Stimulated activated CD4-positive, alpha-beta T cell treated with anti-CD3 and anti-CD28 coated beads, Interleukin-4, amount 100 ng/mL, for 48 hours (primary cell): ENCODE data around the gene SORBS1.
A peak's percentile ranks its signal among the peaks of the same experiment; 100 is the strongest.

ENCODE experiments used
- DNase-seq, 2 donors: peaks; one replicate each; pipeline ENCODE4 v3.0.0-alpha.2; 2020; ENCODE audit warnings: low read depth in 2 of 2

SORBS1 gene

DNA sequence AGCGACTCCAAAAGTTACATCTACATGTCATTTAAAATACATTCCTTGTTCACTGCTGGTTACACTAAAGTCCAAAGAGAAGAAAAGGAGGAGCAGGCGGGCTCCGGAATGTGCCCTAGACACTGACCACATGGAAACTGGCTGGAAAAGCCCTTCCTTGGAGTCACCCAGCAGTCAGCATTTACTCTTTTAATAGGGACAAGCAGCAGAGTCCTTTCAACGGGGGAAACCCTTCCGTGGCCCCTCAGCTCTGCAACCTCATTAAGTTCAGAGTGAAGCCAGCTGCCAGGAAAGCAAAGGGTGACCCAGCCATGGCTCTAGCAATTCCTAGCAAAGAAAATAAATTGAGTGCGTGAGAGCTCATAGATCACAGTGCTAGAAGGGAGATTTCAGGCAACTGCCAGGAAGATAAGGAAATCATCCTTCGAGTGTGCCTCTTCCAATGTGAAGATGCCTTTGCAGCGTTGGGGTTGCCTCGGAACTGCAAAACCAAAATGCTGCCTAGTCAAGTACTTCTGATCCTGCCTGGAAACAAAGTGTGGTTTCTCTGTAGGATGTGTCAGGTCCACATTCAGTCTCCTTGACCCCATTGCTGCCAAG, 101.6 kb downstream of the SORBS1 start:
- DNase-seq = no peak

GRCh38 chr10:95458871-95459270, 102.3 kb downstream of the SORBS1 start:
- no peak for DNase-seq

GRCh38 chr10:95458014-95458413, 103.2 kb downstream of the SORBS1 start:
- no peak for DNase-seq

DNA sequence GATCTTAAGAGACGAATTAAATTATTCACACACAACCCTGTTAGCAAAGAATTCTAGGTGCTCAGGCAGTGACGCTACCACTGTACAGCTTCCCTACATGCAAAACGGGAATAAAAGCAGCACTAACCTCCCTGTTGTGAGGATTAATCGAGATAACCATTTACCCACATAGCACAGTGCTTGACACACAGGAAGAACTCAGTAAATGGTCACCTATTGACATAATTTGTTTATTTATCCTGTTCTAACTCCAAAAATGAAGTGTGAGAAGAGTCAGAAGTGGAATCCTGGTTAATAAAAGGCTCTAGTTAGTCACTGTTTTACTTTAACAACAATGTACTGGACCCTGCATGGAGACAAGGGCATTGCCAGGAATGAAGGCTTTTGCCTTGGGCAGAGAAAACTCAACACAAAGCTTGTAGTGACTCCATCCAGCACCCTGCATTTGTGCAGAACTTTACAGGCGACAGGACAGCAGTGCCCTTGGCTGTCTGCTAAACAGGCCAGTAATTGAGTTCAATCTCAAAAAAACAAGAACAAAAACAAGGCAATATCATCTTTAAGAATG, 103.8 kb downstream of the SORBS1 start:
- DNase-seq = no peak

DNA sequence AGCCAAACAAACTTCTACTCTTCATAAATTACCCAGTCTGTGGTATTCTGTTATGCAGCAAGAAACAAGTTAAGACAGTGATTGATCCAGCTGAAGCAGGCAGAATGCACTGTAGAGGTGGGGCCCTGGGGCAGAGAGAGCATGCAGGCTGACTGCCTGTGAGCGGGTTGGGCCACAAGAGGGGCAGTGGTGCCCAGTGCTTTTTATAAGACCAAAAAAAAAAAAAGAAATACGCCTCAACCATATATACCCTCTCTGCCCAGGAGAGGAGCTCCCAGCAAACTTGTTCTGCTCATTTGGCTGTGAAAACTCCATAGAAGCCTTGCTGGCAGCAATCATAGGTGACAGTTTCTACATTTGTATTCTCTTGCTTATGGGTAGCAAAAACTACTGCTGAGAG, 104.7 kb downstream of the SORBS1 start:
- no peak for DNase-seq

- no peak for DNase-seq
These were observed 106.2 kb downstream of the SORBS1 start for GRCh38 chr10:95454940-95455339.

GRCh38 chr10:95454356-95454755, 106.8 kb downstream of the SORBS1 start:
- no peak for DNase-seq

DNA sequence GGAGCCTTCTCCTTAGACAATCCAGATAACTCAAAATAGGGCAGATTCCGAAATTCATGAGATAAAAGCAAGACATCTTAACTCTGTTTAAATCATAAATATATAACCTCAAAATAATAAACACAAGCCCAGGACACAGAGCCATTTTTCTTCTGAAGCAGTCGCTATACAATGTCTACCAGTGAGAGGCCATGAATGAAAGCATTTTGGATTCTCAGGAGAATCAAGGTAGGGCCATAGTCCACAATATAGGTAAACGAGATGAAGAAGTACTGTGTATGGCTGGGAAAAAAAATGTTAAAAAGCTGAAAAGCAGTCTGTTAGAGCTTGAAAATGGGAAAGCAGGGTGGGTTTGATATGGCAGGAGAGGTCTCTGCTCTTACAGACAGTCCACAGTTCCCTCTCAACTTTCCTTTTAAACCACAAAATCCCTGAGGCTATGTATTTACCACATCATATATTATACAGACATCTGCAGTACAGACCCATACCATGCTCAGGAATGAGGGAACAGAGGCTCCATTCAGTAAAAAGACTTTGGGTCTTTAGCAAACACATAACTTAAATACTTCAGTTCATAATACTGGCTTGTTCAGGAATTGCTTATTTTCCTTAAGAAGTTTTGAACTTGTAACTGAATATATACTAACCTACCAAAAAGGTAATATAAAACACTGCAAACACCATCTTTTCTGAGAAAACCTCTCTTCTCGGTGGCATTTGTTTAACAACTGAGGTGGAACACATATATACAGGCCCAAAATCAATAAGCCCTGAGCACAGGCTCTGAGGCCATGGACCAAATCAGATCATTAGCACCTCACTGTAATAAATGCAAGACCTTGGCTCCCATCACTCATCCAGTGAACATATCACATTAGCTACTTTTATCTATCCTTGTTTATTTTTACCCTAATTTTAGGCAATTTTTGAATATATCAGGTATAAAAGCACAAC, 109.3 kb downstream of the SORBS1 start:
- no peak for DNase-seq

DNA sequence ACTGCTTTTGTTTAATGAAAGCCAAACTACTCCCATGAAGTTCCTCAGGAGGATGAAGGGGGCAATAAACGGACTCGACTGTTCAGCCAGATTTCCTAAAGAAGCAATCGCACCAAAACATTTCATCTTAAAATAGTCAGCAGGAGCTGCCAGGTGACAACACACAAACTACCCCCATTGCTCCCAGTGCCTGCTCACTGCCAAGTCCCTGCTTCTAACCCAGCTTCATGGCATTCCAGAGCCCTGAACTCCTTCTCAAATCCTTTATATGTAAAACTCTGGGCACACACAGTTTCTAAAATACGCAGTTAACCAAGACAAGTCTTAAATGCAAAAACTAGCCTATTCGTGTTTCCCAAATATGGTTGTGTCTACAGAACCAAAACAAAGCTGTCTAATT, 110.0 kb downstream of the SORBS1 start:
- no peak for DNase-seq

- DNase-seq = no peak
These were observed 111.0 kb downstream of the SORBS1 start for GRCh38 chr10:95450188-95450587.

- DNase-seq = no peak
These were observed 113.5 kb downstream of the SORBS1 start for GRCh38 chr10:95447685-95448084.

DNA sequence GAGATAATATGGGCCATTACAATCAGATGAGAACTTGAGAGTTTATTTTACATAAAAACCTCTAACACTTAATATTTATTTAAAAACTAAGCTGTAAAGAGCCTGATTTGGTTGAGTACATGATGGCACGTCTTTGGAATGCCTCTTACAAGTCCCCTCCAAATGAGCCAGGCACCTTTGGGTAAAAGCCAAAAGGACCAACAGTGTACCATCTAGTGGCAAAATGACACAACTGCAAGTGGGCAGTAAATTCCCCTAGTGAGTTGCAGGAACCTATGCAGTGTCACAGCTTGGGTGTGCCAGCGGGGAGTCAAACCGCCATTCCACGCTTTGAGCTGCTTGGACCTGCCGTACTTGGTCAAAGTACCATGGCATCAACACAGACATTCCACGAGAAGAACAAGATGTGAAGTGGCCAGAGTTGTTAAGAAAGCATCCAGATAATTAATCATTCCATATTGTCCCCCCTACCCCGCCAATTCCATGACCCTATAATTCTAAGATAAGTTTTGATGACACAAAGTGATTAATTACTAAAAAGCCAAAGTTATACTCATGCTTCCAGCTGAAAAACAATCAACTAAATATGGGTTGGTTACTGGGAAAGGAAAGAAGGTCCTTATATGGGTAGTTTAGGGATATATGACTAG, 115.2 kb downstream of the SORBS1 start:
- DNase-seq = peak; percentile 7 to 9

- no peak for DNase-seq
These were observed 115.8 kb downstream of the SORBS1 start for GRCh38 chr10:95445223-95445836.

GRCh38 chr10:95444792-95445191, 116.4 kb downstream of the SORBS1 start:
- no peak for DNase-seq

GRCh38 chr10:95443636-95444035, 117.5 kb downstream of the SORBS1 start:
- DNase-seq = no peak

- no peak for DNase-seq
These were observed 118.8 kb downstream of the SORBS1 start for GRCh38 chr10:95442341-95442740.

DNA sequence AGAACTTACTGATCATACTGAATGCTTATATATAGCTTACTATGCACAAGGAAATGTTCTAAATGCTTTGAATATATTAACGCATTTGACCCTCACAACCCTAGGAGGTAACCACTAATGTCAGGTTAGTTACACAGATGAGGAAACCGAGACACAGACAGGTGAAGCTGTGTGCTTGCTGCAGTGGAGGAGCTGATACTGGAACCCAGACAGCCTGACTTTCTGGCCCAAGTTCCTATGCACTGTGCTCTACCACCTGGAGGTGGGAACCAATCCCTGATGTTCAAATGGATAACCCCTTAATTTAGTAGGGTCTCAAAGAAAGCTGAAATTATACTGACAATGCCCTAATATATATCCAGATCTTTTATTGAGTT, 119.6 kb downstream of the SORBS1 start:
- DNase-seq = no peak

GRCh38 chr10:95440756-95441546, 120.2 kb downstream of the SORBS1 start:
- no peak for DNase-seq

DNA sequence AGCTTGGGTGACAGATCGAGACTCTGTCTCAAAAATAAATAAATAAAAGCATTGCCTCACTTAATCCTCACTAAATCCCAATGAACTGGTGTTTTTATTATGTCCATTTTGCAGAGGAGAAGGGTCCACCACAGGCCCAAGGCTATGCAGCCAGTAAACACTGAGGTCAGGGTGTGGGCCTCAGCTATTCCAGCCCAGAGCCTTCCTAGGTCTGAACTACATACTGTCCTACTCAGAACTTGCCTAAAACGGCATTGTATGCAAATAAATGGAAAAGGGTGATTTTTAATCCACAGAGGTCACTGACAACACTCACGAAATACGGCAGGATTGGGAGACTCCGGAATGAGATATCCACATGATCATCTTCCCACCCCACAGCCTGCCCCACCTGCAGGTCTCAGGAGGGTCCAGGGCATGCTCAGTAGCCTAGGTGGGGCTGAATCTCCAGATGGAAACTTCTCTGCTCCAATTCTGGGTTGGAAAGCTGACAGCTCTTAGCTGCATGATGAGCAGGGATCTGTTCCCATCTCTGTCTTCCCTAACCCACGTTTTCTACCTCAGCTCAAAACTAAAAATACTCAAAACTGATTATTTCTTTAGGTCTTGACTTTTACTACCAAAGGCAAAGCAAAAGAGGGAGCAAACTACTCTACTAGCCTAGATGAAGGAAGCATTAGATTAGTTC, 121.0 kb downstream of the SORBS1 start:
- no peak for DNase-seq

GRCh38 chr10:95438781-95439180, 122.4 kb downstream of the SORBS1 start:
- no peak for DNase-seq

GRCh38 chr10:95437669-95438068, 123.5 kb downstream of the SORBS1 start:
- DNase-seq = no peak
